ENCODE results near the gene PFDN5. TPM values are rescaled to one million over a fixed set of nuclear protein-coding genes. Genes with fewer than 3 reads are reported as not detected.
A peak's percentile ranks its signal among the peaks of the same experiment; 100 is the strongest.

The PFDN5 gene
- total and polyA plus RNA-seq, 2 experiments from 2014 or later, result 199 to 567 TPM

DNA sequence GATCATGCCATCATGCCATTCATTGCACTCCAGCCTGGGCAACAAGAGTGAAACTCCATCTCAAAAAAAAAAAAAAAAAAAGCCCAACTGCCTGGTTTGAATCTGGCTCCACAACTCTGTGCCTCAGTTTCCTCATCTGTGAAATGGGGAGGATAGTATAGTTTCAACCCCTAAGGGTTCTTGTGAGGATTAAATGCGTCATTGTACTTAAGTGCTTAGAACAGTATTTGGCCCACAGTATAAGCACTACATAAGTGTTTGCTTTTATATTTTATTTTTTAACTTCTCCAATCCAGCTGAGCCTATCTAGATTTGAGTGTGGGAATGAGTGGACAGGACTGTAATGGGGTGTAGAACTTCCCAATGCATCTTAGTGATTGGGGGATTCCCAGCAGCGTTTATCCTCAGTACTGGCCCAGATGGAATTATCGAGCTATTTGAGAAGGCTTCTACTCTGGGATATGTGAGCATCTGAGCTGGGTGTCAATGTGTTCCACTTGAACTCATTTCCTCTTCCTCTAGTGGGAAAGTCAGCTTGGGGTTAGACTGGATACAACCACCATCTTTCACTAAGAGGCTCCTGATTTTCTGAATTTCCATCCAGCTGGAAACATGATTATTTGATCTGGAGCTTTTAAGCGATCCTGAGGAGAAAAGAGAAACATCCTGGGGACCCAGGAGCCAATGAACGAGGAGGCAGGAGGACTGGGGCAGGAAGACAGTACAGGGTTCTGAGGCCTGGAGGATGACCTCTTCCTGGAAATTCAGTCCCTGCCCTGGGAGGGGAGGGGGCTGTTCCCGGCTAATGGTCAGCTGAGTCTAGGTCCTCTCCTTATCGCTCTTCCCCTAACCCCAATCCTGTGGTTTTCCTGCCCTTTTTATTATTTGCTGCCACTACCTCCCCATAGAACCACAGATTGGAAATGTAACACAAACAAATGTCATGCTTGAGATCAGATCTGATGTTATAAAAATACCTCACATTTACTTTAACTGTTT is 36.5 kb upstream of the PFDN5 start:
- H3K4me1 ChIP-seq (ENCODE audit: insufficient read depth), result no peaks in the 10 kb centered on the region
- no peak for TF ChIP-seq POLR2AphosphoS5 (IDR thresholded peaks at IDR 0.05; ENCODE audit: low read depth)
- TF ChIP-seq ZNF114 (CRISPR knock-in tag; IDR thresholded peaks at IDR 0.05), result no peak
- TF ChIP-seq NANOG (IDR thresholded peaks at IDR 0.05; ENCODE audit: borderline replicate concordance), result no peak
- no peak for TF ChIP-seq STAT1 (IDR thresholded peaks at IDR 0.05; ENCODE audit: unreplicated experiment)
- TF ChIP-seq, protein P1, sequence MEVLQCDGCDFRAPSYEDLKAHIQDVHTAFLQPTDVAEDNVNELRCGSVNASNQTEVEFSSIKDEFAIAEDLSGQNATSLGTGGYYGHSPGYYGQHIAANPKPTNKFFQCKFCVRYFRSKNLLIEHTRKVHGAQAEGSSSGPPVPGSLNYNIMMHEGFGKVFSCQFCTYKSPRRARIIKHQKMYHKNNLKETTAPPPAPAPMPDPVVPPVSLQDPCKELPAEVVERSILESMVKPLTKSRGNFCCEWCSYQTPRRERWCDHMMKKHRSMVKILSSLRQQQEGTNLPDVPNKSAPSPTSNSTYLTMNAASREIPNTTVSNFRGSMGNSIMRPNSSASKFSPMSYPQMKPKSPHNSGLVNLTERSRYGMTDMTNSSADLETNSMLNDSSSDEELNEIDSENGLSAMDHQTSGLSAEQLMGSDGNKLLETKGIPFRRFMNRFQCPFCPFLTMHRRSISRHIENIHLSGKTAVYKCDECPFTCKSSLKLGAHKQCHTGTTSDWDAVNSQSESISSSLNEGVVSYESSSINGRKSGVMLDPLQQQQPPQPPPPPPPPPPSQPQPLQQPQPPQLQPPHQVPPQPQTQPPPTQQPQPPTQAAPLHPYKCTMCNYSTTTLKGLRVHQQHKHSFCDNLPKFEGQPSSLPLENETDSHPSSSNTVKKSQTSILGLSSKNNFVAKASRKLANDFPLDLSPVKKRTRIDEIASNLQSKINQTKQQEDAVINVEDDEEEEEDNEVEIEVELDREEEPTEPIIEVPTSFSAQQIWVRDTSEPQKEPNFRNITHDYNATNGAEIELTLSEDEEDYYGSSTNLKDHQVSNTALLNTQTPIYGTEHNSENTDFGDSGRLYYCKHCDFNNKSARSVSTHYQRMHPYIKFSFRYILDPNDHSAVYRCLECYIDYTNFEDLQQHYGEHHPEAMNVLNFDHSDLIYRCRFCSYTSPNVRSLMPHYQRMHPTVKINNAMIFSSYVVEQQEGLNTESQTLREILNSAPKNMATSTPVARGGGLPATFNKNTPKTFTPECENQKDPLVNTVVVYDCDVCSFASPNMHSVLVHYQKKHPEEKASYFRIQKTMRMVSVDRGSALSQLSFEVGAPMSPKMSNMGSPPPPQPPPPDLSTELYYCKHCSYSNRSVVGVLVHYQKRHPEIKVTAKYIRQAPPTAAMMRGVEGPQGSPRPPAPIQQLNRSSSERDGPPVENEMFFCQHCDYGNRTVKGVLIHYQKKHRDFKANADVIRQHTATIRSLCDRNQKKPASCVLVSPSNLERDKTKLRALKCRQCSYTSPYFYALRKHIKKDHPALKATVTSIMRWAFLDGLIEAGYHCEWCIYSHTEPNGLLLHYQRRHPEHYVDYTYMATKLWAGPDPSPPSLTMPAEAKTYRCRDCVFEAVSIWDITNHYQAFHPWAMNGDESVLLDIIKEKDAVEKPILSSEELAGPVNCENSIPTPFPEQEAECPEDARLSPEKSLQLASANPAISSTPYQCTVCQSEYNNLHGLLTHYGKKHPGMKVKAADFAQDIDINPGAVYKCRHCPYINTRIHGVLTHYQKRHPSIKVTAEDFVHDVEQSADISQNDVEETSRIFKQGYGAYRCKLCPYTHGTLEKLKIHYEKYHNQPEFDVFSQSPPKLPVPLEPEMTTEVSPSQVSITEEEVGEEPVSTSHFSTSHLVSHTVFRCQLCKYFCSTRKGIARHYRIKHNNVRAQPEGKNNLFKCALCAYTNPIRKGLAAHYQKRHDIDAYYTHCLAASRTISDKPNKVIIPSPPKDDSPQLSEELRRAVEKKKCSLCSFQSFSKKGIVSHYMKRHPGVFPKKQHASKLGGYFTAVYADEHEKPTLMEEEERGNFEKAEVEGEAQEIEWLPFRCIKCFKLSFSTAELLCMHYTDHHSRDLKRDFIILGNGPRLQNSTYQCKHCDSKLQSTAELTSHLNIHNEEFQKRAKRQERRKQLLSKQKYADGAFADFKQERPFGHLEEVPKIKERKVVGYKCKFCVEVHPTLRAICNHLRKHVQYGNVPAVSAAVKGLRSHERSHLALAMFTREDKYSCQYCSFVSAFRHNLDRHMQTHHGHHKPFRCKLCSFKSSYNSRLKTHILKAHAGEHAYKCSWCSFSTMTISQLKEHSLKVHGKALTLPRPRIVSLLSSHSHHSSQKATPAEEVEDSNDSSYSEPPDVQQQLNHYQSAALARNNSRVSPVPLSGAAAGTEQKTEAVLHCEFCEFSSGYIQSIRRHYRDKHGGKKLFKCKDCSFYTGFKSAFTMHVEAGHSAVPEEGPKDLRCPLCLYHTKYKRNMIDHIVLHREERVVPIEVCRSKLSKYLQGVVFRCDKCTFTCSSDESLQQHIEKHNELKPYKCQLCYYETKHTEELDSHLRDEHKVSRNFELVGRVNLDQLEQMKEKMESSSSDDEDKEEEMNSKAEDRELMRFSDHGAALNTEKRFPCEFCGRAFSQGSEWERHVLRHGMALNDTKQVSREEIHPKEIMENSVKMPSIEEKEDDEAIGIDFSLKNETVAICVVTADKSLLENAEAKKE (CRISPR knock-in tag; IDR thresholded peaks at IDR 0.05), result no peak
- no peak for TF ChIP-seq CREB1 (CRISPR knock-in tag; IDR thresholded peaks at IDR 0.05; ENCODE audit: low read depth)
- TF ChIP-seq JUNB (IDR thresholded peaks at IDR 0.05; ENCODE audit: unreplicated experiment), result no peak
- TF ChIP-seq EZH2phosphoT487 (IDR thresholded peaks at IDR 0.05; ENCODE audit: unreplicated experiment), result no peak
- Mint-ChIP-seq H3K36me3 (ENCODE audit: low read depth) (peaks cover 2% of the 10 kb centered on the region; the same call in 1 of the 3 replicates), H3K4me3 (no peak overlapping the region), H3K9me3 (no peaks in the 10 kb centered on the region), H3K27ac (0 out of 2 replicates have a peak overlapping the region, but pooled peaks have one; percentile 47), H3K4me1 (no peaks in the 10 kb centered on the region; the same call in 2 of the 3 replicates), H3K27me3 (ENCODE audit: insufficient read depth, low read depth, poor library complexity) (peaks cover 8% of the 10 kb centered on the region)
- H3K4me3 ChIP-seq, result no peak overlapping the region
- no peaks in the 10 kb centered on the region for H4K20me1 ChIP-seq (replicated peaks; ENCODE audit: insufficient read depth)
- H3K36me3 ChIP-seq (ENCODE audit: insufficient read depth), result no peaks in the 10 kb centered on the region
- ATAC-seq (no peak), DNase-seq (ENCODE audit: low spot score) (no peak)
- H3K79me2 ChIP-seq (replicated peaks; ENCODE audit: insufficient read depth), result no peaks in the 10 kb centered on the region; the same call in 1 of the 2 replicates
- H3K27me3 ChIP-seq (ENCODE audit: insufficient read depth), result no peaks in the 10 kb centered on the region
- no peak overlapping the region for H3K4me2 ChIP-seq
- H2AFZ ChIP-seq, result no peak overlapping the region
- 0 out of 2 replicates have a peak, but pooled peaks cover 4% of the 10 kb centered on the region for H3F3A ChIP-seq (replicated peaks; ENCODE audit: low read depth)
- H3K27ac ChIP-seq (ENCODE audit: low read depth), result no peak overlapping the region
- H3K9me2 ChIP-seq (ENCODE audit: insufficient read depth), result no peaks in the 10 kb centered on the region

Data from GM23338 (cell line).